ENCODE data around the gene PRKD2.
A peak's percentile ranks its signal among the peaks of the same experiment; 100 is the strongest.

The PRKD2 gene

GRCh38 chr19:46741447-46741846, 24.5 kb upstream of the PRKD2 start:
- DNase-seq (ENCODE audit: low read depth), result no peak

GRCh38 chr19:46739290-46739771, 22.4 kb upstream of the PRKD2 start:
- DNase-seq (ENCODE audit: low read depth), result no peak

- no peak for DNase-seq (ENCODE audit: low read depth)
Observed at GRCh38 chr19:46737761-46738171, 20.9 kb upstream of the PRKD2 start.

- DNase-seq (ENCODE audit: low read depth), result no peak
Observed at GRCh38 chr19:46737298-46737654, 20.4 kb upstream of the PRKD2 start.

- DNase-seq (ENCODE audit: low read depth), result no peak
Observed at GRCh38 chr19:46736531-46737297, 19.8 kb upstream of the PRKD2 start.

GRCh38 chr19:46733690-46734292, 16.9 kb upstream of the PRKD2 start:
- no peak for DNase-seq (ENCODE audit: low read depth)

GRCh38 chr19:46732966-46733689, 16.2 kb upstream of the PRKD2 start:
- DNase-seq (ENCODE audit: low read depth), result peak; percentile 84

GRCh38 chr19:46732172-46732938, 15.4 kb upstream of the PRKD2 start:
- peak; percentile 45 for DNase-seq (ENCODE audit: low read depth)

GRCh38 chr19:46731584-46731983, 14.7 kb upstream of the PRKD2 start:
- DNase-seq (ENCODE audit: low read depth), result peak; percentile 71

GRCh38 chr19:46731007-46731501, 14.1 kb upstream of the PRKD2 start:
- peak; percentile 97 for DNase-seq (ENCODE audit: low read depth)

- DNase-seq (ENCODE audit: low read depth), result no peak
Observed at GRCh38 chr19:46730595-46730994, 13.7 kb upstream of the PRKD2 start.

- DNase-seq (ENCODE audit: low read depth), result no peak
Observed at GRCh38 chr19:46730187-46730586, 13.3 kb upstream of the PRKD2 start.

GRCh38 chr19:46729696-46730095, 12.8 kb upstream of the PRKD2 start:
- DNase-seq (ENCODE audit: low read depth), result no peak

- DNase-seq (ENCODE audit: low read depth), result peak; percentile 52
Observed at GRCh38 chr19:46728693-46729339, 11.9 kb upstream of the PRKD2 start.

GRCh38 chr19:46728208-46728607, 11.3 kb upstream of the PRKD2 start:
- DNase-seq (ENCODE audit: low read depth), result no peak

GRCh38 chr19:46727757-46728156, 10.8 kb upstream of the PRKD2 start:
- DNase-seq (ENCODE audit: low read depth), result no peak

GRCh38 chr19:46726971-46727501, 10.1 kb upstream of the PRKD2 start:
- no peak for DNase-seq (ENCODE audit: low read depth)

- no peak for DNase-seq (ENCODE audit: low read depth)
Observed at GRCh38 chr19:46726551-46726950, 9.6 kb upstream of the PRKD2 start.

GRCh38 chr19:46725859-46726393, 9.0 kb upstream of the PRKD2 start:
- DNase-seq (ENCODE audit: low read depth), result no peak

- no peak for DNase-seq (ENCODE audit: low read depth)
Observed at GRCh38 chr19:46725036-46725820, 8.3 kb upstream of the PRKD2 start.

All from iris pigment epithelial cell (primary cell).